ENCODE measurements around the gene NAT9. TPM values are rescaled to one million over a fixed set of nuclear protein-coding genes. Genes with fewer than 3 reads are reported as not detected.

NAT9 gene
- total and polyA plus RNA-seq, 10 donors = 25.6 to 48.4 (median 38.5) TPM

DNA sequence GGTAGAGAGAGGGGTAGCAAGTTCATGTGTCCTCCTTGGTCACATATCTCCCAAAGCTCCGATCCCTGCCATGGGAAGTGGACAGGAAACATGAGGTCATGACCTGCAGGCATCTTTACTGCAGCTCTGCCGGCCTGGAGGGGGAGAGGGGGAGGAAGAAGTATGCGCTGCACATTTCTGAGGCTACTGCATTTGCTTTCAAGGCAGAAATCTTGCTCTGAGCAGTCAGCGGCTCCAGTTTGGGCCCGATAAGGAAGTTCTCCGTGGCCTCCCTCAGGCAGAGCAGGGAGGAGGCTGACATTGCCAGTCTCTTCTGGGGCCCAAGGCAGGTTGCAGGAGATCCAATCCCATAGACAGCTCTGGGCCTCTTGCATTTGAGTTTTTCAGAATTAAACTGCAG, 29.2 kb downstream of the NAT9 start:
- H3K4me1 ChIP-seq = peaks cover 48 to 96% (median 87%) of the 10 kb centered on the region in 6 donors
- H3K4me3 ChIP-seq = peak overlapping the region in 2 of 8 donors; percentile 13 to 95
- TF ChIP-seq POLR2AphosphoS5 (IDR thresholded peaks at IDR 0.05) = peak in 2 of 3 donors; percentile 16 to 19
- TF ChIP-seq, protein P1, sequence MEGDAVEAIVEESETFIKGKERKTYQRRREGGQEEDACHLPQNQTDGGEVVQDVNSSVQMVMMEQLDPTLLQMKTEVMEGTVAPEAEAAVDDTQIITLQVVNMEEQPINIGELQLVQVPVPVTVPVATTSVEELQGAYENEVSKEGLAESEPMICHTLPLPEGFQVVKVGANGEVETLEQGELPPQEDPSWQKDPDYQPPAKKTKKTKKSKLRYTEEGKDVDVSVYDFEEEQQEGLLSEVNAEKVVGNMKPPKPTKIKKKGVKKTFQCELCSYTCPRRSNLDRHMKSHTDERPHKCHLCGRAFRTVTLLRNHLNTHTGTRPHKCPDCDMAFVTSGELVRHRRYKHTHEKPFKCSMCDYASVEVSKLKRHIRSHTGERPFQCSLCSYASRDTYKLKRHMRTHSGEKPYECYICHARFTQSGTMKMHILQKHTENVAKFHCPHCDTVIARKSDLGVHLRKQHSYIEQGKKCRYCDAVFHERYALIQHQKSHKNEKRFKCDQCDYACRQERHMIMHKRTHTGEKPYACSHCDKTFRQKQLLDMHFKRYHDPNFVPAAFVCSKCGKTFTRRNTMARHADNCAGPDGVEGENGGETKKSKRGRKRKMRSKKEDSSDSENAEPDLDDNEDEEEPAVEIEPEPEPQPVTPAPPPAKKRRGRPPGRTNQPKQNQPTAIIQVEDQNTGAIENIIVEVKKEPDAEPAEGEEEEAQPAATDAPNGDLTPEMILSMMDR (IDR thresholded peaks at IDR 0.05 in 8 of 11, conservative IDR thresholded peaks at IDR 0.05 in 3 of 11) = no peak
- no peaks in the 10 kb centered on the region for H3K36me3 ChIP-seq
- H3K9me3 ChIP-seq = no peaks in the 10 kb centered on the region
- intact Hi-C loops (cut with DNase I; ENCODE audit: low total_unique reads) = no loop called here
- 9 to 22% (median 17%) methylated on average over 5 to 6 of the region's 6 CpGs for WGBS, 5 donors
- no peaks in the 10 kb centered on the region for H3K27me3 ChIP-seq (replicated peaks in 1 of 7)
- peak overlapping the region in 7 of 8 donors; percentile 79 to 95 (median 90) for H3K27ac ChIP-seq
- peak; percentile 78 for DNase-seq

- Histone ChIP-seq H3K4me1 (peaks cover 53 to 96% (median 88%) of the 10 kb centered on the region in 6 donors), H3K36me3 (no peaks in the 10 kb centered on the region), H3K9me3 (no peaks in the 10 kb centered on the region), H3K4me3 (no peak overlapping the region), H3K27ac (peak overlapping the region in 6 of 8 donors; percentile 84 to 95 (median 92)), H3K27me3 (replicated peaks in 1 of 7) (no peaks in the 10 kb centered on the region)
- DNase-seq = peak; percentile 64
- 78 to 95% (median 91%) methylated on average over 5 of the region's 5 CpGs for WGBS, 5 donors
- no peak for TF ChIP-seq POLR2AphosphoS5 (IDR thresholded peaks at IDR 0.05)
- no peak for TF ChIP-seq POLR2A (IDR thresholded peaks at IDR 0.05)
- TF ChIP-seq, protein P1 (IDR thresholded peaks at IDR 0.05 in 8 of 11, conservative IDR thresholded peaks at IDR 0.05 in 3 of 11) = no peak
- intact Hi-C loops (cut with DNase I; ENCODE audit: low total_unique reads) = no loop called here
Measured at GRCh38 chr17:74746376-74746775, 29.8 kb downstream of the NAT9 start.

DNA sequence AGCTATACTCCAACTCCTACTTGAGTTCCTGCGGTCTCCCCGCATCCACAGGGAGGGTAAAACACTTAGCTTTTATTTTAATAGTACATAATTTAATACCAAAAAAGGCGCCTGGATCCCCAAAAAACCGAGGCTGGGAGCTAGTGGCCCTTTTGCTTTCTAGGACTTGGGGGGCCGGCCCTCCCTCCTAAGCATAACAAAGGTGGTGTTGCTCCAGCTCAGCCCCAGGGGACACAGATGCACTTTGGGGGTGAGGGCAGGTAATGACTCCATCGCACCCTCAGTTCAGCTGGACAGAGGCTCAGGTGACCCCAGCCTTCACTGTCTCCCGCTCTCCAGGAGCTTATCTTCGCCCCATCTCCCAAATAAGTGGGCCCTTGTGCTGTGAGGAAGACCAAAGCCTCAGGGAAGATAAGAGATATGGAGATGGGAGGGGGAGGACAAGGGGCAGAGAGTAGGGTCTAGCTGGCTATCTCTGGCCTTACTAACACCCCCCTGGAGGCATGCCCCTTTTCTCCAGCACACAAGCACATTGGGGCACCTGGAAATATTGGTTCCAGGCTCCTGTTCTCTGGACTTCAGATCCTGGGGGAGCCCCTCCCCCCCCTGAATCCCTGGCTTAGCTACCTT, 30.5 kb downstream of the NAT9 start:
- H3K4me1 ChIP-seq = peaks cover 55 to 96% (median 88%) of the 10 kb centered on the region in 6 donors
- H3K9me3 ChIP-seq = no peaks in the 10 kb centered on the region
- TF ChIP-seq, protein P1 (IDR thresholded peaks at IDR 0.05 in 8 of 11, conservative IDR thresholded peaks at IDR 0.05 in 3 of 11) = no peak
- TF ChIP-seq POLR2A (IDR thresholded peaks at IDR 0.05) = no peak
- TF ChIP-seq POLR2AphosphoS5 (IDR thresholded peaks at IDR 0.05) = no peak
- H3K27me3 ChIP-seq (replicated peaks in 1 of 7) = peaks cover 0 to under 1% (median 0%) of the 10 kb centered on the region in 7 donors
- no peaks in the 10 kb centered on the region for H3K36me3 ChIP-seq
- DNase-seq = peak; percentile 67
- no peak overlapping the region for H3K4me3 ChIP-seq
- intact Hi-C loops (cut with DNase I; ENCODE audit: low total_unique reads) = no loop called here
- 82 to 92% (median 91%) methylated on average over 8 of the region's 8 CpGs for WGBS, 5 donors
- H3K27ac ChIP-seq = peak overlapping the region in 5 of 8 donors; percentile 78 to 95 (median 90)

DNA sequence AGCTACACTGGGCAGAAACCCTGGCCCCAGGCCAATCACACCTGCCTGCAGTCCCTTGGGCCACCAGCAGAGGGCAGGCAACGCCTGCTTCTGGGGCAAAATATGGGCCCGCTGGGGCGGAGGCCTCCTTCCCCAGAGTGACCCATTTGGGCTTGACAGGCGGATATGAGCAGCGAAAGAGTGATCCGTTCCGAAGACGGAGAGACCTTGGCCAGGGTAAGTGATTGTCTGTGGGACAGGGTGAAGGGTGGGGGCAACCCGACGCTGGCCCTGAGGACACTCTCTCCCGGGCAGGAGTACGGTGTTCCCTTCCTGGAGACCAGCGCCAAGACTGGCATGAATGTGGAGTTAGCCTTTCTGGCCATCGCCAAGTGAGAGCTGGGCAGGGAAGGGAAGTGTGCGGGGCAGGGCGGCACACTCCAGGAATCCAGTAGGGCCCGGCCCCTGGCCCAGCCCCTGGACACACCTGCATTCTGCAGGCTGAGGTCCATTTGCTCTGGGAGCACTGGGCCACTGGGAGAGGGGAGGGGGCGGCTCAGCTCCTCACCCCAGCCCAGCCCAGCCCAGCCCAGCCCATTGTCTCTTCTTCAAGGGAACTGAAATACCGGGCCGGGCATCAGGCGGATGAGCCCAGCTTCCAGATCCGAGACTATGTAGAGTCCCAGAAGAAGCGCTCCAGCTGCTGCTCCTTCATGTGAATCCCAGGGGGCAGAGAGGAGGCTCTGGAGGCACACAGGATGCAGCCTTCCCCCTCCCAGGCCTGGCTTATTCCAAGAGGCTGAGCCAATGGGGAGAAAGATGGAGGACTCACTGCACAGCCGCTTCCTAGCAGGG, 31.2 kb downstream of the NAT9 start:
- Histone ChIP-seq H3K27me3 (replicated peaks in 1 of 7) (peaks cover 0 to 5% (median 0%) of the 10 kb centered on the region in 7 donors), H3K4me1 (peaks cover 48 to 96% (median 88%) of the 10 kb centered on the region in 6 donors), H3K9me3 (no peaks in the 10 kb centered on the region), H3K27ac (peak overlapping the region in 7 of 8 donors; percentile 9 to 94 (median 87)), H3K4me3 (peak overlapping the region in 2 of 8 donors; percentile 16 to 34), H3K36me3 (no peaks in the 10 kb centered on the region)
- WGBS, 5 donors = 39 to 57% (median 46%) methylated on average over 22 to 24 of the region's 24 CpGs
- DNase-seq = peak; percentile 97
- TF ChIP-seq POLR2A (IDR thresholded peaks at IDR 0.05) = no peak
- peak; percentile 82 to 91 (median 90) for TF ChIP-seq POLR2AphosphoS5 (IDR thresholded peaks at IDR 0.05)
- TF ChIP-seq, protein P1 (IDR thresholded peaks at IDR 0.05 in 8 of 11, conservative IDR thresholded peaks at IDR 0.05 in 3 of 11) = peak; percentile 99 to 100 (median 99)
- intact Hi-C loops (cut with DNase I; ENCODE audit: low total_unique reads) = loop anchor here (5.0 kb wide), 2 partner anchors 37 to 122 kb away; no protein-coding TSS in a partner anchor

Measured in spleen (tissue), 11 donors.